ENCODE results near the gene LHX8. TPM values are rescaled to one million over a fixed set of nuclear protein-coding genes. Genes with fewer than 3 reads are reported as not detected.
"Not testable (repeated sequence)": the region's sequence is repeated elsewhere in the genome, so short reads cannot be mapped to it uniquely, and the experiment has no call there.

The LHX8 gene
- total RNA-seq (2014; rRNA removed; shearing (Covaris generic)): not detected in 2 replicates
- polyA plus RNA-seq (2015; cell fraction: cytosol; rRNA removed): not detected in 2 replicates
- 0.07 TPM in 1 of 2 replicates, not detected in the other for polyA plus RNA-seq (2015; cell fraction: nucleus; rRNA removed)

DNA sequence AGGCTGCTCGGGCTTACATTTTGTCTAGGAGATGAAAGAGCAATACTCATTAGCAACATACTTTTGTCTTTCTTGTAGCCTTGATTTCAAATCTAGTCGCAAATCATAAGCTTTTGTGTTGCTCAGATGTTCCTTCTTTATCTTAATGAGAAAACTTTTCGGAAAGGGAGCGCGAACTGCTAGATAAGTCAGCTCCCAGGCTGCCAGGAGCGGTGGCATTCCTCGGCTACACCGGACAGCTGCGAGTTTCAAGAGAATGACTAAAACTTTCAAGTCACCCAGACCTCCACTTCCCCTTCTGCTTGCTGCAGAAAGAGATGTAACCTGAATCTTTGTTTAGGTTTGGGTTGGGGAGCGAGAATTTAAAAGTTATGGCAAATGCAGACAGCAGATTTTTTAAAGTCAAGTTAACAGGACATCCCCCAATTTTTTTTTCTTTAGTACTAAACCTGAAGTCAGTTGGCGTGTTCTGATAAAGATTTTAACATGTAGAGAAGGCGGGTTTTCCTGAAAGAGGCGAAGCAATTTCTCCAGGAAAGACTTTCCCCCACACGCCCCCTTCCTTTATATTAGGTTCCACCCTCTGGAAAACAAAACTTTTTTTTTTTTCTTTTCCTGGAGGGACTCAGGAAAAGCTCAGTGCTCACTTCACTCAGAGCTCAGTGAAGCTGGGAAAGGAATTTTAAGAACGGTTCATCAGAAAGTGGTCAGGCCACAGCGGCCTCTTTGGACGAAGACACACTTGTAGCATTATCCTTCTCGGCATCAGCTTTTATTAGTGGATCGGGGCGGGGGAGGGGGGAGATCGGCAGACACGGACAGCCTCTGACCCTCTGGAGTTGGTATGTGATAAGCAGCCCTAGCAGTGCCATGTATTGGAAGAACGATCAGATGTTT lies at the start of gene LHX8:
Gene LHX8 (plus strand): TSS at position 639 of the 897 bp plus-strand sequence. CDS start 2,227 bp downstream, outside the sequence.
- DNase-seq (ENCODE audit: low read depth): no peak

DNA sequence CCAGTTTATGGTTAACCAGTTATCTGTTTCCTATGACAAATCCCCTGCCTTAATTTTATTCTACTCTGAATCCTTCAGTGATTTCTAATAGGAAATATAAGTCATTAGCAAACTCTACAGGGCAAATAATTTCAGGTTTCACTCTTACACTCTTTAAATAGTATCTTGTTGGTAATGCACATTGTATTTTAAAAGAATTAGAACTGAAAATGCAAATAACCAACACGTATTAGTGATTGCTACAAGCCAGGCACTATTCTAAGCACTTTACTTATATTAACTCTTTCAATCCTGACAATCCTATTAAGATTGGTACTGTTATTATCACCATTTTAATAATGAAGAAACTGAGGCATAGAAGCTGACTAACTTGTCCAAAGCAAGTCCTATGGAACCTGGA lies 48.3 kb upstream of the LHX8 start:
- DNase-seq (ENCODE audit: low read depth): no peak

DNA sequence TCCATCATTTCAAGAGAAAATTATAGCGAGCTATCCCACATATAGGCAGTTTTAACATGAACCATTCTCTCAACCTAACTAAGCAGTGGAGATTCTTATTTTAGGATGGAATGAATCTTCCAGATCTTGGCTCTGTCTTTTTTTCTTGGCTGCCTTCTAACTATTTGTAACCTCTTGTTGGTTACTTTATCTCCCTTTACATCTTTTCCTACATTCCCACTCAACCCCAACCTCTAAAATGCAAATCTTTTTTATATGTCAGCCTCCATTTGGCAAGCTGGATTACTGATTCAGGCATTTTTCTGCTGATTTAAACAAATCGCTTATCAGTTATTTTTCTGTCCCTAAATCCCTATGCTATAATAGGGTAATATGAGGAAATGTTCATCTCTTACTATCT lies 46.9 kb upstream of the LHX8 start:
- no peak for DNase-seq (ENCODE audit: low read depth)

DNA sequence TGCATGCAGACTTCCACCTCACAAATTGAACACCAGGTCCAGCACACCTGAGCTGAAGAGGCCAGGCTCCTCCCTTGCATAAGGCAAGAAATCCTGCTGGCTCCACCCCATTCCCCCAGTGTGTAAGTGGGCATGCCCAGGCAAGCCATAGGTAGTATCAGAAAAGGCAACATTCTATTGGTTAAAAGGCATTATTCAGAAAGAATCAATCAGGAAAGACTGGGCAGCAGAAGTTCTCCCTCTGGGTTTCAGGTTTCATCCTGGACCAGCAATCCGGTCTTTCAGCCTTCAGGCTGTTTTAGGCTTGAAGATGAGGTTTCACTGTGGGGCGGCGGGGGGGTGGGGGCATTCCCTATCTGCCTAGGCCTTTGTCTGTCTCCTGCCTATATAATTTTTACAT lies 42.0 kb upstream of the LHX8 start:
- peak; percentile 30 for DNase-seq (ENCODE audit: low read depth)

DNA sequence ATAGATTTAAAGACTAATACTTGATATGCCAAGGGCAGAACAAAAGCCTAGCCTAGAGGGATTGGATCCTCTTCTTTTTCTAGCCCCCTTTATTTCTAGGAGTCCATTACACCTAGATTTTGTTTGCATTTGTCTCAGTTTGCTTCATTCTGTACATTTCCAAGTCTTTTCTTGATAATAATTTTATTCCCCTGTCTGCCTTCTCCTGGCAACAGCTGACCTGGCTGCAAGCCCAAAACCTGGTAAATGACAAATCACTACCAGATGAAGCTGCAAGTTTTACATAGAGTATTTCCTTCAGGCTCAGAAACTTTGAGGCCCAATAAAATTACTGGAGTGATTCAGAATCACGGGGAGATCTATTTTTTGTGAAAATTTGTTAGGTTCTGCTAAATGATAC lies 36.5 kb upstream of the LHX8 start:
- DNase-seq (ENCODE audit: low read depth): peak; percentile 37

DNA sequence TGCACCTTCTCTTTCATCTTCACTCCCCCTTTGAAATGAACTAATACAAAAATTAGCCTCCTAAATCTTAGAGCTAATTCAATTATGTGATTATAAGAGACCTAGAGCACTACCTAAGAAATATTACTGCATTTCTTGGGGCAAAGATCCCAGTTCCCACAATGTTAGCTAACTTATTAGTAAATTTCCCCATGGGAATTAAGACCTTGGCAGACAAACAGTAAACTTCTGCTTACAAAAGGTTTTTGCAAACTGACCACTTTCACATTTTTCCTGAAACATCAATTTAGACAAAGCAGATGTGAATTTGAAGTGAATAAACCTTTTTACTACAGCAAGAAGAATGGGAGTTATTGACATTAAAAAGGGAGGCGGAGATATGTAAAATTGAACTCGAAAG lies 34.6 kb upstream of the LHX8 start:
- DNase-seq (ENCODE audit: low read depth): no peak

DNA sequence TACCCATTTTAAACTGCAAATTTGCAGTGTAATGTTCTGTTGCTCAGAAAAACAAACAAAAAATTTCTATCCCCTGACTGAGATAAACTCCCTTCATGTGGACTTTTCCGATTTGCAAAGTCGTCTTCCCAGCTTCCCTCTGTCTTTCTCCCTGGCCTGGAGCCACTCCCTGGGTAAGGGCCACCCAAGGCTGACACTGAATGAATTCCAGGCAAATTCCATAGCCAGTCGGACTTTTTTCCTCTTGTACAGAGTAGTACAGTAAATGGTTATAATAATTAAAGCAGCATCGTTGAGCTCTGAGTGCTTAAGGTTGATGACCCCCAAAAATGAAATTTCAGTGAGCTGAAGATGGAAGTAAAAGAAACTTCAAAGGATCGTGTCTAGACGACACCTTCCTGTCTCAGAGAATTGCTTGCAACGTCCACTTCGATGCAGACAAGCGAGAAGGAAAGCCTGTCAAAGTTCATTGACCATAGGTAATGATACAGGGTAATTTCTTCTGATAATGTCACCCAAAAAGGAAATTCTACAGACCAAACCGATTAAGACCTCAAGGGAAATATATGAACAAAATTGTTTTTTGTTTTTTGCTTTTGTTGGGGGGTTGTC lies 33.6 kb upstream of the LHX8 start:
- peak; percentile 12 for DNase-seq (ENCODE audit: low read depth)

DNA sequence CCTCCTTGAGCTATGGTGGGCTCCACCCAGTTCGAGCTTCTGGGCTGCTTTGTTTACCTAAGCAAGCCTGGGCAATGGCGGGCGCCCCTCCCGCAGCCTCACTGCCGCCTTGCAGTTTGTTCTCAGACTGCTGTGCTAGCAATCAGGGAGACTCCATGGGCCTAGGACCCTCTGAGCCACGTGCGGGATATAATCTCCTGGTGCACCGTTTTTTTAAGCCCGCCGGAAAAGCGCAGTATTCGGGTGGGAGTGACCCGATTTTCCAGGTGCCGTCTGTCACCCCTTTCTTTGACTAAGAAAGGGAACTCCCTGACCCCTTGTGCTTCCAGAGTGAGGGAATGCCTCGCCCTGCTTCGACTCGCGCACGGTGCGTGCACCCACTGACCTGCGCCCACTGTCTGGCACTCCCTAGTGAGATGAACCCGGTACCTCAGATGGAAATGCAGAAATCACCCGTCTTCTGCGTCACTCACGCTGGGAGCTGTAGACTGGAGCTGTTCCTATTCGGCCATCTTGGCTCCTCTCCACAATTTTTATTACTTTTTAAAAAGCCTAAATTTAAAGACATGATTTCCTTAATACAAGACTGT lies 21.7 kb upstream of the LHX8 start:
- DNase-seq (ENCODE audit: low read depth): not testable (repeated sequence)

DNA sequence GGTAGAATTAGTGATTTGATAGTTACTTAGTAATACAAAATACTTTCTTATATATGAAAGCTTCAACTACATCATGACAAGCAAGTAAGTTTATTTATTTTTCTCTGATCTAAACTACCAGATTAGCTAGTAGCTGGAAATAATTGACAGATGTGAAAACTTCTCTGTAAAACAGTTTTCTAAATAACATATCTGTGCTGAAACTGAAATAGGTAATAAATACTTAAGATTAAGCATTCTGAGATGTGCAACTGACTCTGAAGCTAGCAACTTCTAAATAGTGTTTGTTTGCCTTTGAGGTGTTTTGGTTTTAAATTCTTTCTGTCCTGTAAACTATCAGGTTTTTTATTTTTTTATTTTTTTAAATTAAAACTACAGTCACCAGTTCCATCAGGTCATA lies 18.5 kb upstream of the LHX8 start:
- DNase-seq (ENCODE audit: low read depth): no peak

DNA sequence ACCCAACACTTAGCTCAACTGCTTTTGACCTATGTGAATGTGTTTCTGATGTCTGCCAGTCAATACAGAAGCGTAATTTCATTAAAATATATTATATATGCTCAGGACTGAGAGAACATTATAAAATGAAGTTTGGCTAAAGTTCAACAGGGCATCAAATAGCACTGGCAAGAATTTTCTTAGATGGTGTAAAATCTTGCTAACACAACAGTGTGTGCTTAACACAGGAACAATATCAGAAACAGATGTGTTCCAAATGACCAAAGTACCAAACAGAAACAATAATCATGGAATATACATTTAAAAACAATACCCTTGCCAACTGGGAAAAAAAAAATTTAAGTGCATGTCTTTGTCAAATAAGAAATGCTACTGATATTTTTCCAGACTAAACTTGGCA lies 10.4 kb upstream of the LHX8 start:
- no peak for DNase-seq (ENCODE audit: low read depth)

DNA sequence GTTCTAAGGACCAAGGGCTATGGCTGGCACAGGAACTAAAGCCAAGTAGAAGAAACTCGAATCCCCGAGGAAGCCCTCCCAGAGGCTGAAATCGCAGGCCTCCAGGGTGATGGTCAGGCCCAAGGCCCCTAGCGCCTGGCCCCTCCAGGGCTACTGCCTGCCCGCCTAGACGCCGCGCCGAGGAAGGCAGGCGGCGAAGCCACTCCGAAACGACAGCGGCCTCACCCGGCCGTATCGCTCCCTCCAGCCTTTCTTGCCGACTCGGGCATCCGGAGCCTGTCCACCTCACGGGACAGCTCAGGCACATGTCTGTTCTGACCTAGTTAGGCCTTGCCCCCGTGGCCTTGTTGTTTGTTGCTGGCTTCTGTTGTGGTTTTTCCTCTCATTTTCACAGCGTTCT lies 9.7 kb upstream of the LHX8 start:
- no peak for DNase-seq (ENCODE audit: low read depth)

DNA sequence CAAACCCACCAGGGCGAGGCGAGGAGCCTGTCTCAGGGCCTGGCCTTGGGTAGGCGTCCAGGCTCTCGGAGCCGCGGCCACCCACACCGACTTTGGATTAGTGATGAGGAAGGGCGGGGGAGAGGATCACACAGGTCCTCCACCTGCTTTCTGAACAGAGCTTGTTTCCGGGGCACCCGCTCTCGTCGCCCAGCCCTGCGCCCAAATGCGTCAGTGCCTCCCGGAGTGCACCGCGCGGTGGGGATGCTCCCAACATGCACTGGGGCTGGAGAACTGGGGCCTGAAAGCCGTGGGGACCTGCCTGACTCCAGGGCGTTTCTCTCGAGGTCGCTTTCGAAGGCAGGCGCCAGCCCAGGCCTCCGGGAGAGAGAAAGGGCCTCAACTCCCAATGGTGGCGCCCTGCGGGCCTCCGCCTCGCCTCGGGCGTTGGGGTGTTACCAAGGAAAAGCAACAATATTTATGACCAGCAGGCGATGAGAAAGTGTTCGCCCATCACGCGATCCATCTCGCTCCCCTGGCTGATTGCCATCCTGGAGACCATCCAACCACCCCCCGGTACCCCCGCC lies 8.9 kb upstream of the LHX8 start:
- DNase-seq (ENCODE audit: low read depth): no peak

DNA sequence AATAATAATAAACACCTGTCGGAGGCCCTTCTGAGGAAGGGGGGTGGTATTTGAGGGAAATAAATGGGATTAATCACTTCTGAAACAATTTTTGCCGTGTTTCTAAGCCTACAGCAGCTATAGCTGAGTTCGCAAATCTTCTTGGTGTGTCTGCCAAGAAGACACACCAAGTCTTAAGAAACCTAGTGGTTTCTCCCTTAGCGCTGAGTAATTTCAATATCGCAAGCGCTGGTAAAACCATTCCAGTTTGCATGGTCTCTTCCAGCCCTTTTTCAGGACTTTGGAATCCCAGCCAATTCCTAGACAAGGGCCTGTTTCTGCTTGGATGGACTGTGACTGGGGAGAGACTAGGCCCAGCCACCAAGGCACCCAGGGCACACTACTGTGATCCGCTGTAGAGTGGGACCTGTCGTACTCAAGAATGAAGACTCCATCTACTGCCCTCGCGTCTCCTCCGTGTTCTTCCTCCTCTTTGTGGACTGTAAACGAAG lies 7.5 kb upstream of the LHX8 start:
- DNase-seq (ENCODE audit: low read depth): no peak

DNA sequence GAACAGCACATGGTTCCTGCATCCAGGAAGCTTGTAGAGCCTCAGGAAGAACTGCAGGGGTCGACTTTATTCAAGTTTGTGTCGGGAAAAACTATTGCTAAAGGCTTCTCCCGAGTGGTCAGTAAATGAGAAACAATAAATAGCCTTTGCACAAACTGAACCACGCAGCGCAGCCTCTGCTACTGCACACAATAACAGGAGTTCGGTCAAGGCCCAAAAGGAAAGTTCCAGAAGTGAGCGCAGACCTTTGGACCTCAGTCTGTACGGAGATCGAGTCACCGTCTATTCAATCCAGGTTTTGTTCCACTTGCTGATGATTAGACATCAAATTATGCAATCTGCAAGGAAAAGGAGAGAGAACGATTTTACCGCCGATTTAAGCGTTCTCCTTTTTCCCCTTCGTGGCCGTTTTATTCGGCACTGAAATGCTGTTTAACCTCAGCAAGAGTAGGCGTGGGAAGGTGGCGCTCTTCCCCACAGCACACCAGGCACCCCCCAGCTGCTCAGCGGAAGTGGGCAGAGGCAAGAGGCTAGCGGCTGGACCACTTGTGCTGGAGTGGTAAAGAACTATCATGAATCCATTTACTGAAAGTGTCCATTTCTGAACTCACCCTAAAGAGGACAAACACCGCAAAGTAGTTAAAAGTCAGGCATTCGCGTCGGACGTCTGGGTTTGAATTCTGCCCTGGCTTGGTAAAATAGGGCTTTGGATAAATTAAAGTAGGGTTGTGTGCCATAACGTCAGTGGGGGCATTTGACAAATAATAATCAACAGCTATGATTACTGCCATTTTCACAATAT lies 6.1 kb upstream of the LHX8 start:
- DNase-seq (ENCODE audit: low read depth): no peak

DNA sequence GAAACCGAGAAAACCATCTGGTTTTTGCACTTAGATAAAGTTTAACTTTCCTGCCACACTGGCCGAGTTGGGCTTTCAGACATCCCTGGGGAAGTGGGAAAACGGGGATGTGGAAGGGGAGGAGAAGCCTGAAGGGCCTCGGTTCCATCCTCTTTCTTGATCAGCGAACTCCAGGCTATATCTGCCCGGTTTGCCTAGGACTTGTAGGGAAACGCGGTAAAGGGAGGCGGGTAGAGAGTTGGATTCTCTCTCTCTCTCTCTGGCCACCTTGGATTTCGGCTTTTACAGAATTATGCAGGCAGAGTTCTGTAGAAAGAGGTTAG lies 4.6 kb upstream of the LHX8 start:
- no peak for DNase-seq (ENCODE audit: low read depth)

DNA sequence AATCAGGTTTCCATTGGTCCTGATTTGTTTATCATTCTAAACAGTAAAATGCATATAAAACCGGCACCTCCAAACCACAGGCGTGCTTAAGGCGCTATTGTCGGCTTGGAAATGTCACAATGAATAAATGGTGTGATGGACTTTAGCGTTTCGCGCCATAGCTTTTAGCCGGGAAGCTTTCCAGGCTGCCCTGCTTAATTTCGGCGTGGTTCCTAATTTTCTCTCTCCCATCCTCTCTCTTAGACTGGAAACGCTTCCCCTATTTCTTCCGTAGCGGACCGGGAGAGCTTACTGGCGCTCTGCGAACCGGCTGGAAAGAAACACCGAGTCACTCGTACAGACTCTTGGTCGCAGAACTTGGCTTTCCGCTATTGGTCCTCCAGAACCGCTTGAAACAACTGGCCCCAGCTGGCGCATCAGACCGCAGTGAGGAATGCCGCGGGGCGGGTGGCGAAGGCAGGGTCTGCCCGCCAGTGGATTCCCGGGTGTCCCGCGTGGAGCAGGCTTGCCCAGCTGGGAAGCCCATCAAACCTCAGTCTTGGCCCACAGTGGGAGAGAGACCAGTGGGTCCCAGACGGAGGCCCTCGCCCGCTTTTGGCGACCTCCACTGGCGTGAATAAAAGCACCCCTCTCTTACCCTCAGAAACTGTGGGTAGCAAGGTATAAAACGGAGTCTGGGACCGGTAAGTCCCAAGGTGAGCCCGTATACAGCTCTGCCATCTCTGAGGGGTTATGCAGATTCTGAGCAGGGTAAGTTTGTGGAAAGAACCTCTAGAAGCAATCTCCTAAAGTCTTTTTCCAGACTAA lies 4.0 kb upstream of the LHX8 start:
- no peak for DNase-seq (ENCODE audit: low read depth)

DNA sequence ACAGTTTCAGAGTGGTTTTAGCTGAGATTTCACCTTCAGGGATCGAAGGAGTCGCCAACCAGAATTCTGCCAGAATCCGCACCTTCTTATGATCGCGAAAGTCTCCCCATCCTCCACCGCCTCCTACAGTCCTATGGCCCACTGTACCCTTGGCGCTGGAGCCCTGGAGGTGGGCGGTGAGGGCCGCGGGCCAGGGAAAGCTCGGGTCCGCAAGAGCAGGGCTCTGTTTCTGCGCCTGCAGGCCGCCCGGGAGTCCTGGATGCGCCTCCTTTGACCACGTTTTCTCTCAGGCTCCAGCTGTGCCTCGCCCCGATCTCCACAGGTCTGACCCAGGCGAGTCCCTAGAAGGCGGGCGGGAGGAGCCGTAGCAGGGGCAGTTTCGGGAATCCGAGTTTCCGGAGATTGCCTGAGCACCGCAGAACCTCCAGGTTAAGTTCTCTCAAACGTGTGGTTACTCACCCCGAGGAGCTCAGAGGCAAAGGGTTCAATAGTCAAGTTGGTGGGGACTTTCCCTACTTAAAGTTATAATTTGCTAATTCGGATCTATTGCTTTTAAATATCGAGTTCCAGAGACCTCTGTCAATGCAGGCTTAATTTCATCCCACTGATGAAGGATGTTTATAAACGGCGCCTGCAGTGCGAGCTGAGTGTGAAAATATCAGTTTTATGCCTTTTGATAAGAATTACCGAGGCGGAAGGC lies 3.2 kb upstream of the LHX8 start:
- no peak for DNase-seq (ENCODE audit: low read depth)

DNA sequence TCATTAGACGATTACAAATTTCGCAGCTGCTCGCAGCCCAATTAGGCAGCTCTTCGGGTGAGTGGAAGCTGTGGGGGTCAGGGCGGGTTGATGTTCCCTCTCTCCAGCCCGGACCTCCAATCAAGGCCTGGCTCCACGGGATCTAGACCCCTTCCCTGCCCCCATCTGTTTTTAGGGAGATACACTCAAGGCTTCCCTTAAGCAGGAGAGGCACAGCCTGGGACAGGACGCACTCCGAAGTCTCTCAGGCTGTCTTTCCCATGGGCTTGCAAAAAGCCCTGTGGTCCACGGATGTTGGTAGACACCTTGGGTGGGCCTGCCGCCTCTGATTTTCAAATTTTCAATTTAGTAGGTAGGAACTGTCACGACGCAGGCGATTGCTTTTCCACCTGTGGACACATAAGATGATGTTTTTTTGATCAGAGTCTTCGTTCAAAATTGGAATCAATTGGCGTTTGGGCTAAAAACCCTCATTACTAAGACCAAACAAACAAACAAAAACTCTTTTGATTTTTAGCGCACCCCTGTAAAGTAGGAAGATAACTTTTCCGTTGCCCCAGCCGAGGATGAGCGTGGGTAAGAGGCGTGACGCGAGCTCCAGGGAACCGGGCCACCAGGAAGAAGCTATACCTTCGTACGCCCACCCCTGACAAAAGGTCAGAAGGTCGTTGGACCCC lies 2.5 kb upstream of the LHX8 start:
- no peak for DNase-seq (ENCODE audit: low read depth)

DNA sequence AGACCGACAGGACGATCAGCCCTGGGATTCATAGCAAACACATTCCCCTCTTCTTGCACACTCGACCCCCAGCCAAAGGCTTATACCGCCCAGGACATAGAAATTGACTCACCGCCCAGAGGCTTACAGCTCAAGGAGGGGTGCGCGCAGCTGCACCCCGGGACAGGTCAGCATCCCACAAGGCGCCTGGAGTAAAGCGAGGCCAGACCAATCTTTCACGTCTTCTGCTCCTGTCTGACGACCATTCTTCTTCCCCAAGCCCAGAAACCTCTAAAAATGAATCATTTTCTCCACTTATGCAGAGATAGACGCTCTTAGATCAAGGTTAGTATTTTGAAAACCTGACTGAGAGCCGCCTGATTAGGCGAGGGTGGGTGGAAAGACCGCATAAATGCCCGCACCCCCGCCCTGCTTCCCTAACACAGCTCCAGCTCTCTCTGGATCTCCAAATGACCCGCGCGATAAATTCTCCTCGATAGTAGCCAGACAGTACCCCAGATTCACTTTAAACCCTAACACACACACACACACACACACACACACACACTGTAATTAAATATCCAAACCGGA lies 1.9 kb upstream of the LHX8 start:
- DNase-seq (ENCODE audit: low read depth): no peak

Data from HT1080 (cell line).